ENCODE results near the gene MMP25.

The MMP25 gene

GRCh38 chr16:3091551-3091950, 45.2 kb downstream of the MMP25 start:
- no peak for DNase-seq (ENCODE audit: low read depth in 2 of 2, low spot score in 1 of 2)

DNA sequence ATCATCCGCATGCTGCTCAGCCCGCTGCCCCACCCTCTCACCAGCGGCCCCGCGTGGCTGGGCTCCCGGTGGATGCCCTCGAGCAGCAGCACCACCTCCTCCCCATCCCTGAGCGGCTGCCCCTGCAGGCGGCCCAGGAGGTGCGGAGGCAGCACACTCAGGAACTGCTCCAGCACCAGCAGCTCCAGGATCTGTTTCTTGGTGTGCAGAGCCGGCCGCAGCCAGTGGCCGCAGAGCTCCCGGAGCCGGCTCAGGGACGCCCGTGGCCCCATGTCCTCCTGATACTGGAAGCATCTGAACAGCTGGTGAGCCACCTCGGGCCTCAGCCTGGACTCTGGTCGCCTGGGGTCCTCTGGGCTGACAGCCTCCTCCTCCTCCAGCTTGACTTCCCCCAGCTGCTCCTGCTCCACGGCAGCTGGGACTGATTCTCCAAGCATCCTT, 46.2 kb downstream of the MMP25 start:
- DNase-seq (ENCODE audit: low read depth in 2 of 2, low spot score in 1 of 2): no peak

- DNase-seq (ENCODE audit: low read depth in 2 of 2, low spot score in 1 of 2): no peak
Measured at GRCh38 chr16:3094289-3095027, 48.1 kb downstream of the MMP25 start.

GRCh38 chr16:3095869-3096268, 49.5 kb downstream of the MMP25 start:
- peak in 1 of 2 donors; percentile 26 for DNase-seq (ENCODE audit: low read depth in 2 of 2, low spot score in 1 of 2)

DNA sequence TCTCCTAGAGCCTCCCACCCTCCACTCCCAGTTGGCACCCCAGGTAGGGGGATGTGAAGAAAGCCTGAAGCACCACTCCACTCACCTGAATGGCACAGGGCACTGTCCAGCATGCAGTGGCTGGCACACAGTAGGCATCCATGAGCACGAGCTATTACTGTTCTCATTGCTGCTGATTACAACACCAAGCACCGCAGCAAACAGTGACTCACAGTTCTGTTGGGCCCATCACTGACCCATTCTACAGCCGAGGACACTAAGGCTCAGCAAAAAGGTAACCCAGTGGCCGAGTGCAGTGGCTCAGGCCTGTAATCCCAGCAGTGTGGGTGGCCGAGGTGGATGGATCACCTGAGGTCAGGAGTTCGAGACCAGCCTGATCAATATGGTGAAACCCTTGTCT, 50.0 kb downstream of the MMP25 start:
- DNase-seq (ENCODE audit: low read depth in 2 of 2, low spot score in 1 of 2): no peak

GRCh38 chr16:3097266-3097665, 50.9 kb downstream of the MMP25 start:
- no peak for DNase-seq (ENCODE audit: low read depth in 2 of 2, low spot score in 1 of 2)

- DNase-seq (ENCODE audit: low read depth in 2 of 2, low spot score in 1 of 2): no peak
Measured at GRCh38 chr16:3098459-3099394, 52.4 kb downstream of the MMP25 start, which contains the start of gene ZSCAN10. Gene ZSCAN10, minus strand, starts transcription at chr16:3099294. Its CDS starts 6,357 bp downstream, at chr16:3092937.

GRCh38 chr16:3099395-3099731, 53.0 kb downstream of the MMP25 start:
- no peak for DNase-seq (ENCODE audit: low read depth in 2 of 2, low spot score in 1 of 2)

- peak; percentile 77 to 81 for DNase-seq (ENCODE audit: low read depth in 2 of 2, low spot score in 1 of 2)
Measured at GRCh38 chr16:3099732-3100499, 53.6 kb downstream of the MMP25 start.

DNA sequence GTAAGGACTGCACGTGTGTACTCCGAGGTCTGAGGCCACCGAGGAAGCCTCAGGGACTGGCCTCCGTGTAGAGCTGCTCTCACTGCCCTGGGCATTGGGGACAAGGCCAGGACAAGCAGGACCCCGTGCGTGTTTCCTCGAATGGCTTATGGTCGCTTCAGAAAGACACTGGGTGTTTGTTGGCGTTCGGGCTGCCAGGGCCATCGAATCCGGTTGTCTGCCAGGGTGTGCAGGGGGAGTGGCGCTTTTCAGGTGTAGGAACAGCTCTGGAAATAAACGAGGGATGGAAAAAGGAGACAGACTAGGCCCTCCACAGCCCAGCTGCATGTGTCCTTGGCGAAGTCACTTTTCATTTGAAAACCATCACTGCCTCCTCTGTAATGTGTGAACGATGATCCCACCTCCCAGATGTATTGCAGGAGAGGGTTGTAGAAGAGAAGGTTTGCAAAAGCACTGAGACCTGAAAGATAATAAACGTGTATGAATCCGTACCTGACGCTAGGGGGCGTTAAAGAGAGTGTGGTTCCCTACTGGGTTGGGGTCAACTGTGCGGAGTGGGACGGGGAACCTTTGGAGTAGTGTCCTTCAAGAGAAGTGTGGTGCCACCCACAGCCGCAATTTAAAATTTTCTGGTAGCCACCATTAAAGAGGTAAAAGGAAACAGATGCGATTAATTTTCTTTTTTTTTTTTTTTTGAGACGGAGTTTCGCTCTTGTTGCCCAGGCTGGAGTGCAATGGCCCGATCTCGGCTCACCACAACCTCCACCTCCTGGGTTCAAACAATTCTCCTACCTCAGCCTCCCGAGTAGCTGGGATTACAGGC, 54.9 kb downstream of the MMP25 start:
- no peak for DNase-seq (ENCODE audit: low read depth in 2 of 2, low spot score in 1 of 2)

DNA sequence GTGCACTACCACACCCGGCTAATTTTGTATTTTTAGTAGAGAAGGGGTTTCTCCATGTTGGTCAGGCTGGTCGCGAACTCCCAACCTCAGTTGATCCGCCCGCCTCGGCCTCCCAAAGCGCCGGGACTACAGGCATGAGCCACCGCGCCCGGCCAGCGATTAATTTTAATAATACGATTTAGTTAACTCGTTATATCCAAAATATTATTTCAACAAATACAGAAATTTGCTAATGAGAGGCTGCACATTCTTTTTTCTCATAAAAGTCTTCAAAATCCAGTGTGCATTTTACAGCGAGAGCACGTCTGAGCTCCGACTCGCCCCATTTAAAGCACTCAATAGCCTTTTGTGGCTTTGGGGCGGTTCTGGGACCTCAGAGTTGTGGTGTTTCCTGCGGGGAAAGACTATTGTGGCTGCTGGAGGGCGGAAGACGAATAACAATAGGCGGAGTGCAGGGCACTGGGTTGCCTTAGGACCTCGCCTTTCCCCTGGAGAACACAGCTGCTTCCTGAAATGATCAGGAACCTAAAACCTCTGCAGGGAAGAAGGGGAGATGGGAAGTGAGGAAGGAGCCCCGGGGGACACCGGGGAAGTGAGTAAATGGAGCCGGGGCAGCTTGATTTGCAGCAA, 55.6 kb downstream of the MMP25 start:
- DNase-seq (ENCODE audit: low read depth in 2 of 2, low spot score in 1 of 2): no peak

- DNase-seq (ENCODE audit: low read depth in 2 of 2, low spot score in 1 of 2): peak; percentile 82 to 86
Measured at GRCh38 chr16:3106205-3106928, 60.0 kb downstream of the MMP25 start.
